GM18867 (cell line): ENCODE measurements around the gene CERS5.
A peak's percentile ranks its signal among the peaks of the same experiment; 100 is the strongest.

Source experiments
- ATAC-seq: cut with Tn5 transposase; IDR thresholded peaks from one replicate; pipeline ENCODE4 v1.9.1; 2021; ENCODE audit warnings: mild to moderate bottlenecking, moderate library complexity; ENCODE audit not compliant: unreplicated experiment

CERS5 gene

GRCh38 chr12:50142993-50143392 is 24.2 kb downstream of the CERS5 start:
- ATAC-seq, result no peak

DNA sequence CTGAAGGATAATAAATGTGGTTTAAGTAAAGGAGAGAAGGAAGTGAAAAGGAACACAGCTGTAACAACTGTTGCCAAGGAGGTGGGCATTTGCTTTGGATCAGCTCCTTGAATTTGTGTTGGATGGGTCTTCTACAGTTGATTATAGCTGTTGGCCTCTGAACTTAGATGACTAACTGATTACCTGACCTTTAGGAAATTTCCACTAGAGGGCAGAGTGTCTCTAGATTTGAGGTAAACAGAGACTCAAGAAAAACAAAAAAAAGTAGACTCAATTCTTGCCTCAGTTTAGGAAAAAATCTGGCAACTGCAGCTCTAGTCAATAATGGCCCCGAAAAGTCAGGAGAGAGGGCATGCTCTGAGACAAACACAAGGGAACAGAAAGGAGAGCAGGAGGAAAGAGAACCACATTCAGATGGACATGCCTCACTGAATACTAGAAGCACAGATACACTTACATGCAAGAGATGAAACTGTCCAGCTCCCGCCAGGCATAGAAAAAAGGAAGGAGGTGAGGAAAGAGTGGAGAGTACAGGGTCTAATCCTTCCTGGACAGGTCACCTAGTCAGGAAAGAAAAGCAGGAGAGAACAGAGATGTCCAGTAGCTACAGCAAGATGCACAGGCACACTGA is 34.5 kb downstream of the CERS5 start:
- no peak for ATAC-seq

DNA sequence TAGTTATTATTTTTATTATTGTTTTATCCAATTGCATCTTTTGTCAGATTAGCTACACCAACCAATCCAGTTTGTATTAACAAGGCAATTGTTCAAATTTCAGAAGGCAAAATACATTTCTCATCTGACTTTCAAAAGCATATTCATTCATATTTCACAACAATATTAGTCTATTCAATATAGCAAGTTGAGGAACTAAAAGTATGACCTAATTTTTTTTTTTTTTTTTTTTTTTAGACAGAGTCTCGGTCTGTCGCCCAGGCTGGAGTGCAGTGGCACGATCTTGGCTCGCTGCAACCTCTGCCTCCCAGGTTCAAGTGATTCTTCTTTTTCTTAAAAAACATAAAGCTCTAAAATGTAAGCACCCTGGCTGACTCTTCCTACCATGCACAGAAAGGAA is 37.9 kb downstream of the CERS5 start:
- no peak for ATAC-seq

DNA sequence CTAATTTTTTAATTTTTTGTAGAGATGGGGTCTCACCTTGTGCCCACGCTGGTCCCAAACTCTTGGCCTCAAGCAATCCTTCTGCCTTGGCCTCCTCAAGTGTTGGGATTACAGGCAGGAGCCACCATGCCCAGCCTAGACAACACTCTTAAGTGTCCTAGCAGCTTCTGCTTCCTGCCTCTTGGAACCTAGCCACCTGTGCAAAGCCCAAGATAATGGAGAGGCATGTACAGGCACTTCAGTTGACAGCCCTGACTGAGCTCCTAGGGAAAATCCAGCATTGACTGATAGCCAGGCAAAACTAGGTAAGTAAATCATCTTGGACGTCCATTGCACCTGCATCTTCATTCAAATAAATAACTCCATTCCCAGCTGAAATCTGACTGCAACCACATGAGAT is 39.6 kb downstream of the CERS5 start:
- ATAC-seq, result no peak

GRCh38 chr12:50123203-50123602 is 44.0 kb downstream of the CERS5 start:
- no peak for ATAC-seq

DNA sequence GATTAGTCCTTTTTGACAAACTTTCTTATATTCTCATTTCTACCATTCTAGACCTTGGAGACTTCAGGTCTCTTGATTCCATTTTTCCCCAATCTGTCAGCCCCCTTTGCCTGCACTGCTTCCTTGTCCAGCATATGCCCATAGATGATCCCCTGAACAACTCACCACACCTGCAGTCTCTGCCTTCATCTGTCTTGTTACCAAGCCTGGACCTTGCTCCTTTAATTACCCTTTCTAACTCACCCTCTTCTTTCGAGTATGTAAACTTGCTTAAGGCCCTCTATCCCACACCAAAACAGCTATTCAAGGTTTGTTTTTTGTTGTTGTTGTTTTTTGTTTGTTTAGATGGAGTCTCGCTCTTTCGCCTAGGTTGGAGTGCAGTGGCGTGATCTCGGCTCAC is 45.5 kb downstream of the CERS5 start:
- no peak for ATAC-seq

DNA sequence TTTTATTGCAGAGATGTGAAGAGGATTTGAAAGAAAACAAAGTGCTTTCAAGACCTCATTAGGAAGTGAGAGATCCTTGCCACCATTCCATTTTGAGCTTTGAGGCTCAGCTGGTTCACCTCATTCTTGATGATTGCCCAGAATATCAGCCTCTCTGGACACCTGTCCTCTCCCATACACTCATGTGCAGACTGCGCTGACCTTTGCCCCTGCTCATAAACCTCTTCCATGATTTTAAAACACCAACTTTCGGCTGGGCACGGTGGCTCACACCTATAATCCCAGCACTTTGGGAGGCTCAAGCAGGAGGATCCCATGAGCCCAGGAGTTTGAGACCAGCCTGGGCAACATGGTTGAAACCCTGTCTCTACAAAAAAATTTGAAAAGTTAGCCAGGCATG is 46.2 kb downstream of the CERS5 start:
- ATAC-seq, result no peak

DNA sequence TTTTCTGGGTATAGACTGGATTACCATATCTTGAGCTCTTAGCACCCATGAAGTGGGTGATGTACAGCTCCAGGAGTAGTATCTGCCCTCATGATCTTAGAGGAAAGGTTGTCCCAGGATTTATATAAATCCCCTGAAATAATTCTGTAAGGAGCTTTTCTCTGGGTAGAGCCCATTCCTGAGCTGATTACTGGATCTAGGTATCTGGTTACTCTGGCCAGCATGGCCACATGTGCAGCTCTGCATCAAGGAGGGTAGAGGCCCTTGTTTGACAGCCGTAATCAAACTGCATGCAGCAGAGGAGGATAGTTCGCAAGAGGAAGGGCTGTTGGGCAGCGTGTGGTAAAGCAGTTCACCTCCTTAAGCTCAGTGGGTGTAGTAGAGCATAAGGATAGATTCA is 46.6 kb downstream of the CERS5 start:
- ATAC-seq, result no peak

DNA sequence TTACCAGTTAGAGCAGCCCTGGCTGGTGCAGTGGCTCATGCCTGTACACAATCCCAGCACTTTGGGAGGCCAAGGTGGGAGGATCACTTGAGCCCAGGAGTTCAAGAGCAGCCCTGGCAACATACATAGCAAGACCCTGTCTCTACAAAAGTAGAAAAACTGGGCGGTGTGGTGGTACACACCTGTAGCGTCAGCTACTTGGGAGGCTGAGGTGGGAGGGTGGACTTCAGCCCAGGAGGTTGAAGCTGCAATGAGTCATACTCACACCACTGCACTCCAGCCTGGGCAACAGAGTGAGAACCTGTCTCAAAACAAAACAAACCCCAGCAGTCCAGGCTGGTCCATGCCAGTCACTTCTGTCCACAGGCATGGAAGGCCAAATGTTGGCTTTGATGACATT is 47.8 kb downstream of the CERS5 start:
- no peak for ATAC-seq

- no peak for ATAC-seq
Measured at GRCh38 chr12:50117057-50117622, 50.0 kb downstream of the CERS5 start.

- no peak for ATAC-seq
Measured at GRCh38 chr12:50112456-50113218, 54.5 kb downstream of the CERS5 start.

DNA sequence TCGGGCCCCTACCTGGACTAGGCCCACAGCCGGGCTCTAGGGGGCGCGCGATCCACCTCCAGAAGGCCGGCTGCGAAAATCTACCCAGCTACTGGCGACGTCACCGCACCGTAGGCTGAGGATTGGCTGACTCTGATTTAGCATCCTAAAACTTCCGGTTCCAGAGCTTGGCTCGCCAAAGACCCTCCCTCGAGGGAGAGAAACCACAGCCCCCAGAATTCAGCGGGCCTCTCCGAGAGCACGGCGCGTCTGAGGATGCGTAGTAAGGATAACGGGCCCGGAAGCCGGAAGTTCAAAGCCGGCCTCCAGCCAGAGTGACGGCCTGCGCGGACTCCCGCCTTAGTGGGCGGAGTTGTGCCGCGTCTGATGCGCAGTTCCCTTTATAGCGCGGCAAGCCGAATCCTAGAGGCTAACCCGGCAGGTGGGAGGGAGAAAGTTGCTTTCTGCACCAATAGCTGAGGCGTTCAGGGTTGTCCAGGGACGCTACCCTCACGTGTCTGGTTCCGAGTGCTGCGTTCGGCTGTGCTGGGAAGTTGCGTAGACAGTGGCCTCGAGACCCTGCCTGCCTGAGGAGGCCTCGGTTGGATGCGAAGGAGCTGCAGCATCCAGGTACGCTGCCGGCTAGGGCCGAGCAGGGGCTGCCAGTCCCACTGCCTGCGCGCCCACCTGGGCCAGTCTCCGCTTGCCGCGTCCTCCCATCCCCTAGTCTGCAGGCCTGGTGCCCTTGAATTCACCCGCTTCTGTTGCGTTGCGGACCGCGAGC is 55.3 kb downstream of the CERS5 start, which contains the start of gene COX14:
Gene COX14, plus strand, starts transcription at position 544 of the 763 bp plus-strand sequence. CDS start 7,808 bp downstream, outside the sequence.
- ATAC-seq, result peak; percentile 80

DNA sequence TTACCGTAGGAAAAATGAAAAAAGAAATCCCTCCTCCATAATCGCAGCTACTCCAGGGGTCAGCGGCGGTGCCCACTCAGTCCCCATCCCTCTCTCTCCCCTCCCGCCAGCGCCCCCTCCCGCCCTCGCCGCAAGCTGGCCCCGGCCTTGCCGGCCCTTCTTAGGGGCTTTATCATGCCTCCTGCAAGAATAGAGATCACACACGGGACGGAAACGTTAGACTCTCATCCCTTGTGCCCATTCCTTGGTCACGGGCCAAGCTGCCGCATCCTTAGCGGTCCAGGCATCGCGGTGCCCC is 55.8 kb downstream of the CERS5 start:
- ATAC-seq, result peak; percentile 1

DNA sequence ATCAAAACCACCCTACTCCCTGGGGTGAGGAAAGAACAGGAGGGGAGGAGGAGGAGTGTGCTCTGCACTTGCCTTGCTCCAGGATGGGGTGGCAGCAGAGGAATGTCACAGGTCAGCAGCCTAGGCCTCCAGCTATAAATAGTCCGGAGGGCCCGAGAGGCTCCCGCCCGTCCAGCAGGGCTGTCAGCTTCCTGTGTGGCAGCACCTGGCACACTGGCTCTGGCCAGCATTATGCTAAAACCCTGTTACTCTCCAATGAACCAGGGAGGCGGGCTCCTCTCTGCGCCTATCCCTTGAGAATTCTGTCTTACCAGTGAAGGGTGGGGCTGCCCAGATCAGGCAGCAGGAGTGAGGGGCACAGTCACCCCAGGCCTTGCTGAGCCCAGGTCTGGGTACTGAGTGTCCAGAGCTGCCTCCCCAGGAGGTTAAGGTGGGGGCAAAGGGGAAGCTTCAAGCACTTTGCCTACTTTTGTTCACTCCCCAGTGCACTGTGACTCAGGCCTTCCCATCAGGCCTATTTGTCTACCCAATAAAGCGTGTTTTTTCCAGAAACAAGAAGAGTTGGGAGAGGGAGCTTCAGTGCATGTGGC is 56.3 kb downstream of the CERS5 start:
- no peak for ATAC-seq

- ATAC-seq, result no peak
Measured at GRCh38 chr12:50110127-50110761, 56.9 kb downstream of the CERS5 start.

DNA sequence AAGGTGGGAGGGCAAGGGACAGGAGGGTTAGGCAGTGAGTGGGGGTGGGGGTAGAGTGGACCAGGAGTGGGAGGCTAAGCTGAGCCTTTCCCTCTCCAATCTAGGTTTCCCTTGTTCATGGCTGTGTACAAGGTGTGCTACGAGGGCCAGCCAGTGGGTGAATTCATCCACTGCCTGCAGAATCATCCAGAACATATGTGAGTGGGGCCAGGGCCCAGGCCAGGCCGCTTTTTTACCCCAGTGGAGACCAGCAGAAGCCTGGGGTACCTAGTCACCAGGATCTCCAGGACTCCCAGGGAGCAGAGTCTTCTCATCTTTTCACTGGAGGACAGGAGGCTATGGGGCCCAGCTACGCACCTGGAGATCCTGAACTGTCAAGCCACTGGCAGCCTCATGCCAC is 57.9 kb downstream of the CERS5 start:
- no peak for ATAC-seq

GRCh38 chr12:50107416-50108268 is 59.5 kb downstream of the CERS5 start:
- no peak for ATAC-seq

GRCh38 chr12:50106907-50107306 is 60.3 kb downstream of the CERS5 start:
- no peak for ATAC-seq

GRCh38 chr12:50105913-50106450 is 61.2 kb downstream of the CERS5 start:
- ATAC-seq, result no peak
